ENCODE results near the gene RHOV. TPM values are rescaled to one million over a fixed set of nuclear protein-coding genes. Genes with fewer than 3 reads are reported as not detected.

The RHOV gene
- total and polyA plus RNA-seq, 10 of the 15 experiments (the other 5 are each of a cell fraction or from before 2014, with no cell fraction given): 0.24 to 39.3 (median 9.3) TPM

GRCh38 chr15:40893733-40894680, 20.0 kb upstream of the RHOV start, which contains the start of gene VPS18:
TSS of gene VPS18 (plus strand) at chr15:40894450. CDS start at chr15:40894769, 319 bp downstream.
- FAIRE-seq (peak; percentile 90), DNase-seq (ENCODE audit: low read depth, low spot score) (peak; percentile 84), ATAC-seq (peak; percentile 94)
- ChIA-PET CTCF (interaction anchor here (0.6 to 5.5 kb wide), 34 partner anchors 9 to 388 kb away, joined by 3 to 95 read pairs (median 4); partner anchors contain the start of genes PPP1R14D, RAD51, RHOV and SPINT1), POLR2A (interaction anchor here (0.6 to 4.9 kb wide), 13 partner anchors 9 to 329 kb away, joined by 3 to 57 read pairs (median 4); partner anchors contain the start of genes CCDC32, DNAJC17, RHOV and ZFYVE19), RAD21 (ENCODE audit: unreplicated experiment) (interaction anchor here (0.6 to 3.4 kb wide), 25 partner anchors 9 to 664 kb away, joined by 3 to 48 read pairs (median 6); partner anchors contain the start of genes DNAJC17, GCHFR, RHOV and SPINT1), SMC1A (ENCODE audit: uncharacterized antibody, unreplicated experiment) (interaction anchor here (0.8 to 3.5 kb wide), 19 partner anchors 9 to 200 kb away, joined by 3 to 144 read pairs (median 4); partner anchors contain the start of genes RAD51 and RHOV)
- Histone ChIP-seq H3K9ac (ENCODE audit: control insufficient read depth, insufficient read depth, low read length) (peak within 1 kb of the TSS; percentile 95), H2AFZ (ENCODE audit: control insufficient read depth, low read depth, low read length) (peak within 1 kb of the TSS; percentile 79), H3K36me3 (ENCODE audit: control insufficient read depth in 2 of 2, insufficient read depth in 2 of 2, low read length in 1 of 2) (peaks cover 0 to 2% of the 10 kb centered on the region in 2 experiments; a peak in 2 of 4 replicates), H3K9me3 (replicated peaks; ENCODE audit: control insufficient read depth, insufficient read depth, low read length) (no peaks in the 10 kb centered on the region), H3K79me2 (ENCODE audit: control insufficient read depth, insufficient read depth, low read length) (peaks cover 20% of the 10 kb centered on the region), H4K20me1 (ENCODE audit: control insufficient read depth, insufficient read depth) (no peaks in the 10 kb centered on the region), H3K27ac (ENCODE audit: control insufficient read depth, insufficient read depth) (peak within 1 kb of the TSS; percentile 86), H3K4me2 (ENCODE audit: control insufficient read depth, insufficient read depth) (peak within 1 kb of the TSS; percentile 93), H3K4me1 (ENCODE audit: control insufficient read depth, insufficient read depth, low read length) (peaks cover 21% of the 10 kb centered on the region), H3K27me3 (replicated peaks in 1 of 2; ENCODE audit: control insufficient read depth in 2 of 2, insufficient read depth in 2 of 2, low read length in 1 of 2) (no peaks in the 10 kb centered on the region), H3K4me3 (peak within 1 kb of the TSS; percentile 96)
- no TSS peak for BruUV-seq (replicated peaks)
- intact Hi-C loops (cut with micrococcal nuclease; ENCODE audit: unreplicated experiment): loop anchor here (1.0 to 5.0 kb wide), 5 partner anchors 21 to 215 kb away; partner anchors contain the start of gene RAD51
- in situ Hi-C loops (cut with MboI): loop anchor here (5.0 kb wide), 1 partner anchor 37 kb away; no protein-coding TSS in a partner anchor
- WGBS (ENCODE audit: insufficient coverage, insufficient replicate concordance, low lambda C conversion rate, missing lambda C conversion rate): 3% methylated on average over 52 of the region's 55 CpGs
- no peak for TF ChIP-seq ZZZ3 (IDR thresholded peaks at IDR 0.05; ENCODE audit: control insufficient read depth, insufficient read length, low read depth)
- TF ChIP-seq MTA3 (IDR thresholded peaks at IDR 0.05; ENCODE audit: borderline replicate concordance, low read length): no peak
- no peak for TF ChIP-seq SMAD5 (IDR thresholded peaks at IDR 0.05; ENCODE audit: low read depth)
- no peak; the same call in 1 of the 2 replicates for TF ChIP-seq TARDBP (IDR thresholded peaks at IDR 0.05; ENCODE audit: borderline replicate concordance)
- TF ChIP-seq SMARCA5 (IDR thresholded peaks at IDR 0.05): no peak
- TF ChIP-seq SMAD1 (IDR thresholded peaks at IDR 0.05; ENCODE audit: low read depth, partially characterized antibody): no peak
- no peak for TF ChIP-seq IRF5 (IDR thresholded peaks at IDR 0.05; ENCODE audit: borderline replicate concordance)
- no peak for TF ChIP-seq RFX5 (IDR thresholded peaks at IDR 0.05; ENCODE audit: low read depth, low read length)
- no peak for TF ChIP-seq TBL1XR1 (IDR thresholded peaks at IDR 0.05; ENCODE audit: low read depth, low read length)
- TF ChIP-seq SUZ12 (IDR thresholded peaks at IDR 0.05; ENCODE audit: unreplicated experiment): no peak
- TF ChIP-seq ESRRA (IDR thresholded peaks at IDR 0.05; ENCODE audit: low read length): no peak
- no peak; the same call in none of the 2 replicates for TF ChIP-seq LARP7 (IDR thresholded peaks at IDR 0.05)
- TF ChIP-seq GATAD2B (conservative IDR thresholded peaks at IDR 0.05; ENCODE audit: low read depth): 0 out of 2 replicates have a peak, but pooled peaks have one; percentile 12
- no peak for TF ChIP-seq SIX5 (IDR thresholded peaks at IDR 0.05; ENCODE audit: low read depth, low read length, severe bottlenecking)
- no peak; the same call in 1 of the 2 replicates for TF ChIP-seq ELK1 (IDR thresholded peaks at IDR 0.05; ENCODE audit: low read depth, low read length)
- no peak for TF ChIP-seq BCL11A (IDR thresholded peaks at IDR 0.05; ENCODE audit: low read depth, low read length)
- no peak for TF ChIP-seq PRDM15 (CRISPR knock-in tag; IDR thresholded peaks at IDR 0.05)
